ENCODE measurements around the gene CREBBP. TPM values are rescaled to one million over a fixed set of nuclear protein-coding genes. Genes with fewer than 3 reads are reported as not detected.

Gene CREBBP
- polyA plus RNA-seq, 1 donor (not counting 4 experiments of a cell fraction or from before 2014, with no cell fraction given): 5.0 TPM

- FAIRE-seq: no peak
- no peak for TF ChIP-seq CTCF (optimal IDR thresholded peaks at IDR 0.05 in 1 of 3, IDR thresholded peaks at IDR 0.05 in 1 of 3, conservative IDR thresholded peaks at IDR 0.05 in 1 of 3; ENCODE audit: extremely low read depth in 1 of 3, insufficient read depth in 2 of 3, low read length in 3 of 3)
- no peak for TF ChIP-seq EZH2 (IDR thresholded peaks at IDR 0.05; ENCODE audit: low read length)
- H3K27ac ChIP-seq (ENCODE audit: control insufficient read depth, insufficient read depth, low read length): no peak overlapping the region
- peaks cover 6 to 13% of the 10 kb centered on the region in 2 experiments for H3K36me3 ChIP-seq (ENCODE audit: control insufficient read depth in 2 of 2, extremely low read depth in 1 of 2, insufficient read depth in 2 of 2, low read length in 2 of 2)
- no peak overlapping the region for H3K4me2 ChIP-seq (ENCODE audit: control insufficient read depth, extremely low read depth, insufficient read depth, low read depth, low read length)
- no peaks in the 10 kb centered on the region for H4K20me1 ChIP-seq (ENCODE audit: control insufficient read depth, extremely low read depth, insufficient read depth, low read length)
- H3K9me3 ChIP-seq (ENCODE audit: control insufficient read depth, low read depth, low read length): no peaks in the 10 kb centered on the region
- no peak overlapping the region for H3K9ac ChIP-seq (ENCODE audit: control insufficient read depth, extremely low read depth, insufficient read depth, low read length)
- dilution Hi-C loops (cut with MboI; ENCODE audit: extremely low pct_ligation_motif_present, low sequenced_read_pairs): no loop called here
- DNase-seq (ENCODE audit: low read depth, low spot score): no peak
- H3K79me2 ChIP-seq (ENCODE audit: control insufficient read depth, insufficient read depth, low read length): peaks cover 16% of the 10 kb centered on the region
- no peaks in the 10 kb centered on the region for H3K27me3 ChIP-seq (ENCODE audit: control insufficient read depth, extremely low read depth, insufficient read depth, low read length)
- peaks cover 13% of the 10 kb centered on the region for H3K4me1 ChIP-seq (ENCODE audit: control insufficient read depth, extremely low read depth, insufficient read depth, low read length)
- no peaks in the 10 kb centered on the region for H3K9me1 ChIP-seq (ENCODE audit: control insufficient read depth, extremely low read depth, insufficient read depth, low read length)
- no peak overlapping the region for H2AFZ ChIP-seq (ENCODE audit: control insufficient read depth, low read length)
- no peak overlapping the region for H3K4me3 ChIP-seq (ENCODE audit: control insufficient read depth in 2 of 3, extremely low read depth in 1 of 3, insufficient read depth in 2 of 3, low read depth in 1 of 3, low read length in 3 of 3)
Measured at GRCh38 chr16:3791701-3792100, 88.8 kb downstream of the CREBBP start.

GRCh38 chr16:3789375-3790099 lies 91.0 kb downstream of the CREBBP start:
- Histone ChIP-seq H3K9ac (ENCODE audit: control insufficient read depth, extremely low read depth, insufficient read depth, low read length) (no peak overlapping the region), H3K9me1 (ENCODE audit: control insufficient read depth, extremely low read depth, insufficient read depth, low read length) (no peaks in the 10 kb centered on the region), H2AFZ (ENCODE audit: control insufficient read depth, low read length) (no peak overlapping the region), H3K4me3 (ENCODE audit: control insufficient read depth in 2 of 3, extremely low read depth in 1 of 3, insufficient read depth in 2 of 3, low read depth in 1 of 3, low read length in 3 of 3) (no peak overlapping the region), H3K9me3 (ENCODE audit: control insufficient read depth, low read depth, low read length) (no peaks in the 10 kb centered on the region), H3K27me3 (ENCODE audit: control insufficient read depth, extremely low read depth, insufficient read depth, low read length) (no peaks in the 10 kb centered on the region), H3K79me2 (ENCODE audit: control insufficient read depth, insufficient read depth, low read length) (peaks cover 9% of the 10 kb centered on the region), H3K4me2 (ENCODE audit: control insufficient read depth, extremely low read depth, insufficient read depth, low read depth, low read length) (no peak overlapping the region), H3K4me1 (ENCODE audit: control insufficient read depth, extremely low read depth, insufficient read depth, low read length) (peaks cover 13% of the 10 kb centered on the region), H3K27ac (ENCODE audit: control insufficient read depth, insufficient read depth, low read length) (no peak overlapping the region), H3K36me3 (ENCODE audit: control insufficient read depth in 2 of 2, extremely low read depth in 1 of 2, insufficient read depth in 2 of 2, low read length in 2 of 2) (peaks cover 6 to 14% of the 10 kb centered on the region in 2 experiments), H4K20me1 (ENCODE audit: control insufficient read depth, extremely low read depth, insufficient read depth, low read length) (no peaks in the 10 kb centered on the region)
- dilution Hi-C loops (cut with MboI; ENCODE audit: extremely low pct_ligation_motif_present, low sequenced_read_pairs): no loop called here
- TF ChIP-seq CTCF (optimal IDR thresholded peaks at IDR 0.05 in 1 of 3, IDR thresholded peaks at IDR 0.05 in 1 of 3, conservative IDR thresholded peaks at IDR 0.05 in 1 of 3; ENCODE audit: extremely low read depth in 1 of 3, insufficient read depth in 2 of 3, low read length in 3 of 3) (no peak), EZH2 (IDR thresholded peaks at IDR 0.05; ENCODE audit: low read length) (no peak)
- no peak for FAIRE-seq
- DNase-seq (ENCODE audit: low read depth, low spot score): no peak
